MCF 10A (cell line): ENCODE data around the gene LRBA. TPM values are rescaled to one million over a fixed set of nuclear protein-coding genes. Genes with fewer than 3 reads are reported as not detected.

Experiments
- BruUV-seq: library from RNA; stranded (reverse); fragments of 400-500 nt; replicated peaks from 2 replicates; lab custom pipeline; 2021; lab: Mats Ljungman, UMichigan
- CTCF ChIA-PET: fragments of 300-600 bp; sonication (Branson Sonifier 250); formaldehyde crosslinking; extraction: SDS; loops from one replicate; lab custom pipeline; 2021; ENCODE audit warnings: antibody characterized with exemption, inconsistent platforms; lab: Yijun Ruan, JAX
- POLR2A ChIA-PET: fragments of 300-600, 350-650 bp; sonication (Branson Sonifier 250); formaldehyde crosslinking; extraction: SDS; loops from one replicate; lab custom pipeline; 2020; ENCODE audit warnings: antibody characterized with exemption, inconsistent platforms; lab: Yijun Ruan, JAX
- DNase-seq: peaks from one replicate; pipeline ENCODE4 v3.0.0-alpha.2; 2018; ENCODE audit not compliant: unreplicated experiment
- H3K27ac Mint-ChIP-seq: one replicate; pipeline ENCODE4 v1.8.0; 2022; ENCODE audit warnings: mild to moderate bottlenecking, low read depth, mixed read lengths; ENCODE audit not compliant: unreplicated experiment
- H3K27me3 Mint-ChIP-seq: one replicate; pipeline ENCODE4 v1.8.0; 2022; ENCODE audit warnings: mixed read lengths; ENCODE audit not compliant: insufficient read depth, unreplicated experiment
- H3K36me3 Mint-ChIP-seq: one replicate; pipeline ENCODE4 v1.8.0; 2022; ENCODE audit warnings: mild to moderate bottlenecking, moderate library complexity, mixed read lengths; ENCODE audit not compliant: insufficient read depth, unreplicated experiment
- H3K4me1 Mint-ChIP-seq: one replicate; pipeline ENCODE4 v1.8.0; 2022; ENCODE audit warnings: mixed read lengths; ENCODE audit not compliant: insufficient read depth, unreplicated experiment
- H3K4me3 Mint-ChIP-seq: one replicate; pipeline ENCODE4 v1.8.0; 2022; ENCODE audit warnings: mild to moderate bottlenecking, moderate library complexity, mixed read lengths; ENCODE audit not compliant: unreplicated experiment
- H3K9me3 Mint-ChIP-seq: one replicate; pipeline ENCODE4 v1.8.0; 2022; ENCODE audit warnings: mixed read lengths; ENCODE audit not compliant: unreplicated experiment
- CTCF ChIP-seq: fragments of 200-600 bp; IDR thresholded peaks from one replicate; pipeline ENCODE4 v1.8.0; 2022; ENCODE audit warnings: antibody characterized with exemption, mild to moderate bottlenecking; ENCODE audit not compliant: unreplicated experiment
- intact Hi-C: fragments of 100-400 bp; cut with micrococcal nuclease; formaldehyde crosslinking; loops from 2 replicates; pipeline ENCODE4 v1.14.1; 2022
- total RNA-seq: library from RNA; stranded (reverse); gene quantifications from 2 replicates; pipeline ENCODE4 v1.2.3, GENCODE V29; 2022

LRBA gene
- total RNA-seq, 1 experiment from 2014 or later = 64.5 TPM

GRCh38 chr4:150909116-150909515 lies 106.0 kb downstream of the LRBA start:
- DNase-seq = no peak
- Mint-ChIP-seq H3K36me3 (peaks cover 76% of the 10 kb centered on the region), H3K27ac (no peak overlapping the region), H3K9me3 (peaks cover 11% of the 10 kb centered on the region), H3K4me1 (no peaks in the 10 kb centered on the region), H3K4me3 (no peak overlapping the region), H3K27me3 (no peaks in the 10 kb centered on the region)
- intact Hi-C loops = no loop called here
- POLR2A ChIA-PET = interaction anchor here (0.8 to 1.4 kb wide), 2 partner anchors 11 to 18 kb away, joined by 3 read pairs; no protein-coding TSS in a partner anchor
- no peak for TF ChIP-seq CTCF
- no TSS peak for BruUV-seq
- CTCF ChIA-PET = interaction anchor here (1.0 to 1.4 kb wide), 2 partner anchors 11 to 51 kb away, joined by 3 read pairs; no protein-coding TSS in a partner anchor

GRCh38 chr4:150906987-150907633 lies 108.0 kb downstream of the LRBA start:
- H3K27me3 Mint-ChIP-seq = no peaks in the 10 kb centered on the region
- intact Hi-C loops = no loop called here
- H3K4me1 Mint-ChIP-seq = no peaks in the 10 kb centered on the region
- H3K9me3 Mint-ChIP-seq = peaks cover 2% of the 10 kb centered on the region
- TF ChIP-seq CTCF = no peak
- H3K27ac Mint-ChIP-seq = no peak overlapping the region
- ChIA-PET CTCF (interaction anchor here (0.7 kb wide), 1 partner anchor 97 kb away, joined by 3 read pairs; no protein-coding TSS in a partner anchor), POLR2A (no interaction called here)
- no peak for DNase-seq
- H3K4me3 Mint-ChIP-seq = no peak overlapping the region
- BruUV-seq = no TSS peak
- H3K36me3 Mint-ChIP-seq = peaks cover 67% of the 10 kb centered on the region

GRCh38 chr4:150904671-150905070 lies 110.4 kb downstream of the LRBA start:
- no peak for TF ChIP-seq CTCF
- intact Hi-C loops = no loop called here
- POLR2A ChIA-PET = interaction anchor here (0.6 kb wide), 1 partner anchor 353 kb away, joined by 3 read pairs; no protein-coding TSS in a partner anchor
- CTCF ChIA-PET = no interaction called here
- Mint-ChIP-seq H3K4me1 (no peaks in the 10 kb centered on the region), H3K4me3 (no peak overlapping the region), H3K36me3 (peaks cover 72% of the 10 kb centered on the region), H3K27ac (no peak overlapping the region), H3K9me3 (no peaks in the 10 kb centered on the region), H3K27me3 (no peaks in the 10 kb centered on the region)
- no TSS peak for BruUV-seq
- no peak for DNase-seq

GRCh38 chr4:150903603-150904002 lies 111.5 kb downstream of the LRBA start:
- ChIA-PET CTCF (interaction anchor here (0.6 to 1.6 kb wide), 3 partner anchors 9 to 472 kb away, joined by 3 to 4 read pairs (median 3); no protein-coding TSS in a partner anchor), POLR2A (no interaction called here)
- H3K27ac Mint-ChIP-seq = no peak overlapping the region
- H3K4me3 Mint-ChIP-seq = no peak overlapping the region
- no peak for DNase-seq
- no peak for TF ChIP-seq CTCF
- peaks cover 70% of the 10 kb centered on the region for H3K36me3 Mint-ChIP-seq
- H3K4me1 Mint-ChIP-seq = no peaks in the 10 kb centered on the region
- no peaks in the 10 kb centered on the region for H3K27me3 Mint-ChIP-seq
- no TSS peak for BruUV-seq
- no peaks in the 10 kb centered on the region for H3K9me3 Mint-ChIP-seq
- intact Hi-C loops = no loop called here
